SJCRH30 (cell line): ENCODE data around the gene DMRT1. TPM values are rescaled to one million over a fixed set of nuclear protein-coding genes. Genes with fewer than 3 reads are reported as not detected.

Source experiments
- DNase-seq, 2 experiments: peaks; one replicate each; pipeline ENCODE4 v3.0.0-alpha.2; 2015 to 2020
- H3K27ac ChIP-seq: fragments of 250-450 bp; sonication (Bioruptor Pico); 2 replicates; pipeline ENCODE4 v1.5.1; 2020; ENCODE audit warnings: mild to moderate bottlenecking, moderate library complexity
- H3K27me3 ChIP-seq: fragments of 250-450 bp; sonication (Bioruptor Pico); 2 replicates; pipeline ENCODE4 v1.5.1; 2020; ENCODE audit warnings: mild to moderate bottlenecking, moderate library complexity
- H3K36me3 ChIP-seq: fragments of 250-450 bp; sonication (Bioruptor Pico); 2 replicates; pipeline ENCODE4 v1.5.1; 2020; ENCODE audit warnings: mild to moderate bottlenecking, moderate library complexity
- H3K4me1 ChIP-seq: fragments of 250-450 bp; sonication (Bioruptor Pico); 2 replicates; pipeline ENCODE4 v1.5.1; 2020; ENCODE audit warnings: mild to moderate bottlenecking, moderate library complexity
- H3K4me3 ChIP-seq: fragments of 250-450 bp; sonication (Bioruptor Pico); 2 replicates; pipeline ENCODE4 v1.5.1; 2020; ENCODE audit warnings: mild to moderate bottlenecking, moderate library complexity
- H3K9me3 ChIP-seq: fragments of 250-450 bp; sonication (Bioruptor Pico); replicated peaks from 2 replicates; pipeline ENCODE4 v1.5.1; 2020; ENCODE audit warnings: mild to moderate bottlenecking, moderate library complexity
- total RNA-seq: library from RNA; depleted of rRNA; stranded (reverse); fragments of >200 nt; shearing (Covaris generic); gene quantifications from 2 replicates; pipeline ENCODE4 v1.2.3, GENCODE V29; 2014

The DMRT1 gene
- total RNA-seq, 1 experiment from 2014 or later: not detected

- H3K36me3 ChIP-seq: no peaks in the 10 kb centered on the region
- DNase-seq: no peak
- H3K27ac ChIP-seq: no peak overlapping the region
- no peaks in the 10 kb centered on the region for H3K9me3 ChIP-seq
- H3K4me1 ChIP-seq: no peaks in the 10 kb centered on the region
- H3K27me3 ChIP-seq: no peaks in the 10 kb centered on the region
- H3K4me3 ChIP-seq: no peak overlapping the region
These were observed 85.5 kb downstream of the DMRT1 start for GRCh38 chr9:926976-927375.

DNA sequence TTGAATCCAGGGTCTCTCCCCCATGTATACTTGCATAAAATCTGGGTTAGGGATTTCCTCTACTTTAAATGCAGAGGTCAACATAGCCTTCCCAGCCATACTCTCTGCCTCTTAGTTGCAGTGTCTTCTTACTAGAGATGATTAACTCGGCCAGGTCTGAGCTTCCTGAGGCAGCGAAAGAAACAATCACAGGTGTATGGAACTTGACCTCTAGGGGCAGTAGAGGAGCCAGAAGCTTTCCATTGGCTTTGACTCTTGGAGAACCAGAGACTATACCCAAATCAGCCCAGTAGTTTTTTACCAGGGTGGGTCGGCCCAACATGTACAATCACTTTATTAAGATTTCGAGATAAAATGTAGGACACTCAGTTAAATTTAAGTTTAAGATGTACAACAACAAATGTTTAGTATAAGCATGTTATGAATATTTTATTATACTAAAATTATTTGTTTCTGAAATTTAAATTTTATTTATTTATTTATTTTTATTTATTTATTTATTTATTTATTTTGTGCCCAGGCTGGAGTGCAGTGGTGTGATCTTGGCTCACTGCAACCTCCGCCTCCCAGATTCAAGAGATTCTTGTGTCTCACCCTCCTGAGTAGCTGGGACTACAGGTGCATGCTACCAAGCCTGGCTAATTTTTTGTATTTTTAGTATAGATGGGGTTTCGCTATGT is 87.0 kb downstream of the DMRT1 start:
- Histone ChIP-seq H3K27me3 (no peaks in the 10 kb centered on the region), H3K27ac (no peak overlapping the region), H3K4me1 (no peaks in the 10 kb centered on the region), H3K36me3 (no peaks in the 10 kb centered on the region), H3K9me3 (no peaks in the 10 kb centered on the region), H3K4me3 (no peak overlapping the region)
- DNase-seq: peak in 1 of 2 experiments; percentile 46

- Histone ChIP-seq H3K27me3 (no peaks in the 10 kb centered on the region), H3K9me3 (no peaks in the 10 kb centered on the region), H3K36me3 (no peaks in the 10 kb centered on the region), H3K27ac (no peak overlapping the region), H3K4me1 (no peaks in the 10 kb centered on the region), H3K4me3 (no peak overlapping the region)
- no peak for DNase-seq
These were observed 88.2 kb downstream of the DMRT1 start for GRCh38 chr9:929719-930118.

GRCh38 chr9:933356-933755 is 91.9 kb downstream of the DMRT1 start:
- Histone ChIP-seq H3K27ac (no peak overlapping the region), H3K4me1 (0 out of 2 replicates have a peak, but pooled peaks cover 2% of the 10 kb centered on the region), H3K9me3 (no peaks in the 10 kb centered on the region), H3K4me3 (no peak overlapping the region), H3K27me3 (no peaks in the 10 kb centered on the region), H3K36me3 (no peaks in the 10 kb centered on the region)
- no peak for DNase-seq

DNA sequence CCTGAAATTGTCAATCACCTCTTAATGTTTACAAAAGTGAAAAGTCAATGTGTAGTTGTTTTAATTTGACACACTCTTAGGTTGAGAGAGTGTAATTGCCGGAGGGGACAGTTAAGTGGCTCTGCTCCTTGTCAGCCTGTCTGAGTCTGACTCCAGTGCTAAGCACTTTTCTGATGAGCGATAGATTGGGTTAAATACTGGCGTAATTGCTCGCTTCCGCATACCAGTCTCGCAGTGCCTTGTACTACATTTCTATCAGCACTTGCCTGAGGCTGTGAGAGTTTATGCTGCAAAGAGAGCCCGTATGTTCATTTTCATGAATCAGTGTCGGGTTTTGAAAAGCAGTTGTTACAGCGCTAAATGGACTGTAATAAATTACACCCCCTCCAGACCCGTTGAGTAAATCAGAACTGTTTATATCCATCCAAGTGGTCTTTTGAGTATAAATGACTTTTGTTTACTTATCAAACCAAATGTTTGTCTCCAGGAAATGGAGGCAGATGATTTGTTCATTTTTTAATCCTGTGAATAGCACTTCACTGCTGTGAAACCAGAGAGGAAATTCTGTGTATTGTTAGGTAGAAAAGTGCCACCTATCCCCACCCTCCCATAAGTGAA is 94.0 kb downstream of the DMRT1 start:
- H3K4me3 ChIP-seq: peak overlapping the region; percentile 49
- H3K36me3 ChIP-seq: no peaks in the 10 kb centered on the region; the same call in 1 of the 2 replicates
- peak; percentile 43 to 68 for DNase-seq
- H3K27ac ChIP-seq: no peak overlapping the region
- no peaks in the 10 kb centered on the region for H3K27me3 ChIP-seq
- peaks cover 6% of the 10 kb centered on the region; the same call in 1 of the 2 replicates for H3K4me1 ChIP-seq
- no peaks in the 10 kb centered on the region for H3K9me3 ChIP-seq

DNA sequence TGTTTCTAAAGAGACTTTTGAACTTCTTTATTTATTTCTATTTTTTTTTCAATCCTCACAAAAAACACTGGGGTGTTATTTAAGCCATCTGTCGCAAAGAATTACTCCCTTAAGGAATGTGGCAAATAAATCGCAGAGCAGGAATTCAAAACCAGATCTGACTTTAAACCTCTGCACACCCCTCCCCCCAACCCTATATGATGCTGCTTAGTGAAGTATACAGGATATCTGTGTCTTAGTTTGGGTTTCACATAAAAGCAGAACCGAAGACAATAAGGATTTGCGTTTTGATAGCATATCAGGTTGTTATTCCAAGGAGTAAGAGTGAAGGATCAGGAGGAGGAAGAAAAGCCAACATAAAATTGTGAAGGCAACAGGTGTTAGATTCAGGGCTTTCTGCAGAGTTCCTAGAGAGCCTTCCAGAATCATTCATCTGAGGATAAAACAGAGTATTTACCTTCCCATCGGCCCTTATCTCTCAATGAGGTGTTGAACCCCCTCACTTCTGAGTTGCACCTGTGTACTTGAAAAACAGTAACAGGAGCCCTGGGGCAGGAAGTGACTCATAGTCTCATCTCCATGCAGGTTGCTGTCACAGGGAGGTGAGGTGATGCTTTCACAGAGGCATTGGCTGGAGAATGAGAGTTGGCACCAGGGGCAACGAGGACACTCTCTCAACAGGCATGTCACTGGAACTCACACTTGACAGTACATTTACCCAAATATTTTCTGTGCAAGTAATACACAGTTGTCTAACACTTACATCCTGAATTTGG is 101.5 kb downstream of the DMRT1 start:
- Histone ChIP-seq H3K27ac (no peak overlapping the region), H3K36me3 (no peaks in the 10 kb centered on the region; the same call in 1 of the 2 replicates), H3K9me3 (no peaks in the 10 kb centered on the region), H3K4me1 (peaks cover 4% of the 10 kb centered on the region; the same call in 1 of the 2 replicates), H3K27me3 (no peaks in the 10 kb centered on the region), H3K4me3 (no peak overlapping the region)
- no peak for DNase-seq

DNA sequence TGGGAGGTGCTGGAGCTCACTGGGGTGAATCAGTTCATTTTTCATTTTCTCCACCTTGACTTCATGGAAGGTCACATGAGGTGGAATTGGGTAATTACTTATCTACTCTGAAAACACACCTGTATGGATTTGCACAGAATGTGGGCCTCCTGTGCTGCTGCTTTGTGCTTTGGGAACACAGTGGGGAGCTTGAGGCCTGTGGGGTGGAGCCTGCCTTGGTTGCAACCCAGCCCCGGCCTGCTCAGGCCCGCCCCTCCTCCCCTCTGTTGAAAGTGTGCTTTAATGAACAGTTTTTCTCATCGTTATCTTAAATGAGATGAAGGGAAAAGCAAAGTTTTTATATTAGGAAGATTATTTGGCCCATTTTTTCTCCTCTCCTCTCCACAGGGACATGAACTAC is 106.5 kb downstream of the DMRT1 start:
- Histone ChIP-seq H3K4me1 (no peaks in the 10 kb centered on the region), H3K27ac (no peak overlapping the region), H3K27me3 (no peaks in the 10 kb centered on the region), H3K9me3 (no peaks in the 10 kb centered on the region), H3K4me3 (no peak overlapping the region), H3K36me3 (no peaks in the 10 kb centered on the region)
- no peak for DNase-seq

DNA sequence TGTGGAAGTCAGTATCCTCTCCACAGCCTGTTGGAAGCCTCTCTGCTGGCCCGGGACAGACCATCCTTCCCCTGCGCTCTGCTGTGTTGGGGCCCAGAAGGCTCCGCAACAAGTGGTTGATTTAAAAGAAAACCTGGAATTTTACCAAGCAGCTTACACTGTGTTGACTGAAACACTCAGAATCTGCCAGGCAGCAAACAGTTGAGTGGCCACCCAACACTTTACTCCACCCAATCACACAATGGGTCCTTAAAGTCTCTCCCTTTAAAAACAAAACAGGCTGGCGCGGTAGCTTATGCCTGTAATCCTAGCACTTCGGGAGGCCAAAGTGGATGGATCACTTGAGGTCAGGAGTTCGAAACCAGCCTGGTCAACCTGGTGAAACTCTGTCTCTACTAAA is 107.0 kb downstream of the DMRT1 start:
- no peak for DNase-seq
- H3K9me3 ChIP-seq: no peaks in the 10 kb centered on the region
- no peaks in the 10 kb centered on the region for H3K4me1 ChIP-seq
- no peaks in the 10 kb centered on the region for H3K36me3 ChIP-seq
- H3K27ac ChIP-seq: no peak overlapping the region
- H3K4me3 ChIP-seq: no peak overlapping the region
- no peaks in the 10 kb centered on the region for H3K27me3 ChIP-seq

GRCh38 chr9:950139-950538 is 108.6 kb downstream of the DMRT1 start:
- Histone ChIP-seq H3K9me3 (no peaks in the 10 kb centered on the region), H3K27ac (no peak overlapping the region), H3K27me3 (no peaks in the 10 kb centered on the region), H3K4me1 (no peaks in the 10 kb centered on the region), H3K36me3 (no peaks in the 10 kb centered on the region), H3K4me3 (no peak overlapping the region)
- no peak for DNase-seq

GRCh38 chr9:952546-952945 is 111.0 kb downstream of the DMRT1 start:
- Histone ChIP-seq H3K4me3 (no peak overlapping the region), H3K4me1 (no peaks in the 10 kb centered on the region), H3K9me3 (no peaks in the 10 kb centered on the region), H3K36me3 (no peaks in the 10 kb centered on the region), H3K27me3 (no peaks in the 10 kb centered on the region), H3K27ac (no peak overlapping the region)
- no peak for DNase-seq

- Histone ChIP-seq H3K27ac (no peak overlapping the region), H3K4me3 (no peak overlapping the region), H3K9me3 (no peaks in the 10 kb centered on the region), H3K4me1 (no peaks in the 10 kb centered on the region), H3K27me3 (peaks cover 4% of the 10 kb centered on the region; the same call in 1 of the 2 replicates), H3K36me3 (no peaks in the 10 kb centered on the region)
- DNase-seq: no peak
These were observed 117.6 kb downstream of the DMRT1 start for GRCh38 chr9:959105-959504.

GRCh38 chr9:959914-960313 is 118.4 kb downstream of the DMRT1 start:
- Histone ChIP-seq H3K4me3 (no peak overlapping the region), H3K27me3 (peaks cover 4% of the 10 kb centered on the region; the same call in 1 of the 2 replicates), H3K9me3 (no peaks in the 10 kb centered on the region), H3K27ac (no peak overlapping the region), H3K4me1 (no peaks in the 10 kb centered on the region), H3K36me3 (no peaks in the 10 kb centered on the region)
- no peak for DNase-seq

DNA sequence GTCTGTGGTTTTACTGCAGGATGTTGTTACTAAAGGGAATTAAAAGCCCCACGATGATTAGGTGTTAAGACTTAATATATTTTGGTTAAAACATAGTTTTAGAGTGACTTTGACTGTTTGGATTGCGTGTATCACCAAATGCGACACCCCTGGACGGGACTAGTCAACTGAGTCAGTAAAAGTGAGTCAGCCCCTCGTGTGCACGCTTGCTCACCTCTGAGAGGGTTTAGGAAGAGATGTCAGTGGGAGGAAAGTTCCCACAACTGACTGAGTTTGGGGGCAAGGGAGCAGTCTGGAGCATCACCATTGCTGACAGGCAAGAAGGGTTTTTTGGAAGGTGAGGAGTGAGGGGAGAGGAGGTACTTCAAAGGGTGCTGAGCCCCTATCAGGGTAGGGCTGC is 120.5 kb downstream of the DMRT1 start:
- H3K4me1 ChIP-seq: no peaks in the 10 kb centered on the region
- H3K9me3 ChIP-seq: no peaks in the 10 kb centered on the region
- H3K4me3 ChIP-seq: no peak overlapping the region
- H3K27ac ChIP-seq: no peak overlapping the region
- peaks cover 4% of the 10 kb centered on the region; the same call in 1 of the 2 replicates for H3K27me3 ChIP-seq
- no peak for DNase-seq
- no peaks in the 10 kb centered on the region for H3K36me3 ChIP-seq

GRCh38 chr9:965497-965896 is 124.0 kb downstream of the DMRT1 start:
- H3K4me1 ChIP-seq: no peaks in the 10 kb centered on the region
- H3K27ac ChIP-seq: no peak overlapping the region
- H3K27me3 ChIP-seq: peaks cover 4% of the 10 kb centered on the region; the same call in 1 of the 2 replicates
- no peak for DNase-seq
- H3K36me3 ChIP-seq: no peaks in the 10 kb centered on the region
- H3K4me3 ChIP-seq: no peak overlapping the region
- no peaks in the 10 kb centered on the region for H3K9me3 ChIP-seq

DNA sequence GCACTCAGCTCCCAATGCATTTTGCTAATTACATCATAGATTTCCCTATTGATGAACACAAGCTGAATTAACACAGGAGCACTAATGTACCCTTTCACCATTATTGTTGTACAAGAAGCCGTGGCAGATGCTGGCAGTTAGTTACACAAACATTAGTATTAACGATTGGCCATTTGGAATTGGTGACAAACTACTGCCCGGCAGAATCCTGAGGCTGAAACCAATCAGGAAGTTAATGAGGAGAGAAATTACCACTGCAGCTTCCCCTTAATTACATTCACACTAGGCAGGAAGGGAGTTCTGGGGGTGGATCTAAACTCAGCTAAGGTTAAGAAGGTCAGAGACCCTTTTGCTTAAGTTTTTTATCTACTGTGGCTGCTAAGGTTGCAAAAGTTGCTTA is 125.4 kb downstream of the DMRT1 start:
- Histone ChIP-seq H3K9me3 (no peaks in the 10 kb centered on the region), H3K4me1 (no peaks in the 10 kb centered on the region), H3K27ac (no peak overlapping the region), H3K4me3 (no peak overlapping the region), H3K27me3 (peaks cover 4% of the 10 kb centered on the region; the same call in 1 of the 2 replicates), H3K36me3 (no peaks in the 10 kb centered on the region)
- no peak for DNase-seq
